Large intestine (tissue), 3 donors: ENCODE measurements around the gene CHD2. TPM values are rescaled to one million over a fixed set of nuclear protein-coding genes. Genes with fewer than 3 reads are reported as not detected.

ENCODE experiments used
- DNase-seq, 2 donors: peaks; one replicate each; pipeline versions ENCODE4 v3.0.0 to v3.0.0-alpha.2; 2013
- H3K27ac ChIP-seq: one replicate; pipeline ENCODE4 v1.5.1; 2013; ENCODE audit warnings: low read length
- H3K27me3 ChIP-seq: 2 replicates; pipeline ENCODE4 v1.6.1; 2013; ENCODE audit warnings: low read length; ENCODE audit not compliant: control insufficient read depth, insufficient read depth
- H3K36me3 ChIP-seq: 2 replicates; pipeline ENCODE4 v1.6.1; 2013; ENCODE audit warnings: low read length; ENCODE audit not compliant: control insufficient read depth, insufficient read depth
- H3K4me1 ChIP-seq: one replicate; pipeline ENCODE4 v1.6.1; 2013; ENCODE audit warnings: low read length; ENCODE audit not compliant: control insufficient read depth, insufficient read depth
- H3K4me3 ChIP-seq: one replicate; pipeline ENCODE4 v1.5.1; 2013; ENCODE audit warnings: low read length
- H3K9me3 ChIP-seq: one replicate; pipeline ENCODE4 v1.6.1; 2013; ENCODE audit warnings: mild to moderate bottlenecking, low read depth, low read length, moderate library complexity; ENCODE audit not compliant: control insufficient read depth
- WGBS: methylation state at CpG from one replicate; pipeline ENCODE4 v1.1.5; 2013; ENCODE audit warnings: low lambda C conversion rate; ENCODE audit not compliant: insufficient coverage; 5-methylcytosine and 5-hydroxymethylcytosine counted together
- polyA plus RNA-seq: library from polyadenylated mRNA; unstranded; fragments of 120-200 nt; gene quantifications from one replicate; pipeline ENCODE4 v1.2.1, GENCODE V29; 2013

Gene CHD2
- polyA plus RNA-seq, 1 donor, result 75.7 TPM

DNA sequence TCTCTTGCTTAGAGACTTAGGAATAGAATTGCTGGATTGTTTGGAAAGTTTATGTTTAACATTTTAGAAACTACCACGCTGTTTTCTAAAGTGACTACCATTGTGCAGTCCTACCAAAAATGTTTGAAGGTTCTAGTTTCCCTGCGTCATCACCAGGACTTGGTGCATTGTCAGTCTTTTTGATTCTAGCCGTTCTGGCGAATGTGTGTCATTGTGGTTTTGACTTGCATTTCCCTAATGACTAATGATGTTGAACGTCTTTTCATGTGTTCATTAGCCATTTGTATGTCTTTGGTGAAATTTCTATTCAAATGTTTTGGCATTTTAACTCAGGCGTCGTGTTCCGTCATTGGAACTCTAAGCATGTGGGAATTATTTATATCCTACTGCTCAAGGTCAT lies 58.0 kb downstream of the CHD2 start:
- no peak for DNase-seq
- no peak overlapping the region for H3K27ac ChIP-seq
- no peaks in the 10 kb centered on the region for H3K9me3 ChIP-seq
- 93% methylated on average over 3 of the region's 8 CpGs for WGBS
- H3K4me3 ChIP-seq, result no peak overlapping the region
- H3K36me3 ChIP-seq, result peaks cover 72% of the 10 kb centered on the region
- no peaks in the 10 kb centered on the region for H3K27me3 ChIP-seq
- no peaks in the 10 kb centered on the region for H3K4me1 ChIP-seq

DNA sequence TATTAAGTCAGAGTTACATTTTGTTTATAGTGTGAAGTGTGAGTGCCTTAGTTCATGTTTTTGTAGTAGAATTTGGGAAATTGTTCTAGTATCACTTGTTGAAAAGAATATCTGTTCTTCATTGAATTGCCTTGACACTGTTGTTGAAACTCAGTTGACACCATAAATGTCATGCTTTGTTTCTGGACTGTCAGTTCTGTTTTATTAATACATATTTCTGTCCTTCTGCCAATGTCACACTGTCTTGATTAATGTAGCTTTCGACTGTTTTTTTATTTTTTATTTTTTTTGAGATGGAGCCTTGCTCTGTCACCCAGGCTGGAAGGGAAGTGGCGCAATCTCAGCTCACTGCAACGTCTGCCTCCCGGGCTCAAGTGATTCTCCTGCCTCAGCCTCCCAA lies 59.1 kb downstream of the CHD2 start:
- Histone ChIP-seq H3K9me3 (no peaks in the 10 kb centered on the region), H3K27me3 (no peaks in the 10 kb centered on the region), H3K36me3 (peaks cover 71% of the 10 kb centered on the region), H3K27ac (no peak overlapping the region), H3K4me3 (no peak overlapping the region), H3K4me1 (no peaks in the 10 kb centered on the region)
- no CpG with 5 or more reads among the region's 4 CpGs for WGBS
- no peak for DNase-seq

DNA sequence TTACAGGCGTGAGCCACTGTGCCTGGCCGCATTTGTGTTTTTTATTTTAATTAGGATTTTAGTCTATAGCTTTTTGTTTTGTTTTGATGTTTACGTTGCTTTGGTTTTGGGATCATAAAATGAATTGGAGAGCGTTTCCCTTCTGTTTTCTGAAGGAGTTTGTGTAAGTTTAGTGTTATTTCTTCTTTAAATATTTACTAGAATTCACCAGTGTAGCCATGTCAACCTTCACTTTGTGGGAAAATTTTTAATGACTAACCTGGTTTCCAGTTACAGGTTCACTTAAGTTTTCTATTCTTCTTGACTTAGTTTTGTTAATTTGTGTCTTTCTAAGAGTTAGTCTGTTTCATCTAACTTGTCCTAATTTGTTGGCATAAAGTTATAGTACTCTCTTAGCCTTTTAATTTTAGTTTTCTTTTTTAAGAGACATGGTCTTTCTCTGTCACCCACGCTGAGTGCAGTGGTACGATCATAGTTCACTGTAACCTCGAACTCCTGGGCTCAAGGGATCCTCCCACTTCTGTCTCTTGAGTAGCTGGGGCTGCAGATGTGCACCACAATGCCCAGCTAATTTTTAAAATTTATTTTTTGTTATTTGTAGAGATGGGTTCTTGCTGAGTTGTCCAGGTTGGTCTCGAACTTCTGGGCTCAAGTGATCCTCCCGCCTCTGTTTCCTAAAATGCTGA lies 61.0 kb downstream of the CHD2 start:
- DNase-seq, result no peak
- Histone ChIP-seq H3K27ac (no peak overlapping the region), H3K4me1 (no peaks in the 10 kb centered on the region), H3K36me3 (peaks cover 60% of the 10 kb centered on the region), H3K27me3 (no peaks in the 10 kb centered on the region), H3K4me3 (no peak overlapping the region), H3K9me3 (no peaks in the 10 kb centered on the region)
- WGBS, result 100% methylated on average over 1 of the region's 9 CpGs

DNA sequence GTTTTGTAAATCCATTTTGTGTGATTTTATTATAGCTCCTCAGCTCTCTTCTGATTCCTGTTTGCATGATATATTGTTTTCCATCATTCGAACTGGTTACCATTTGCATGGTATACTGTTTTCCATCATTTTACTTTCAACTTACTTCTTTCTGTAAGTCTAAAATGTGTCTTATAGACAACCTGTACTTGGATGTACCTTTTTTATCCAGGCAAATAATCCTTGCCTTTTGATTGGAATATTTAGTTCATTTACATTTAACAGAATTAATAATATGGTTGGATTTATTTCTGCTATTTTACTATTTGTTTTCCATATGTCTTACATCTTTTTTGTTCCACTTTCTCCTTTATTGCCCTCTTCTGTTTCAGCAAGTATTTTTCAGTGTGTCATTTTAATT lies 62.8 kb downstream of the CHD2 start:
- Histone ChIP-seq H3K4me1 (no peaks in the 10 kb centered on the region), H3K9me3 (no peaks in the 10 kb centered on the region), H3K27me3 (no peaks in the 10 kb centered on the region), H3K27ac (no peak overlapping the region), H3K36me3 (peaks cover 60% of the 10 kb centered on the region), H3K4me3 (no peak overlapping the region)
- no peak for DNase-seq
- WGBS, result 100% methylated on average over 1 of the region's 1 CpG

DNA sequence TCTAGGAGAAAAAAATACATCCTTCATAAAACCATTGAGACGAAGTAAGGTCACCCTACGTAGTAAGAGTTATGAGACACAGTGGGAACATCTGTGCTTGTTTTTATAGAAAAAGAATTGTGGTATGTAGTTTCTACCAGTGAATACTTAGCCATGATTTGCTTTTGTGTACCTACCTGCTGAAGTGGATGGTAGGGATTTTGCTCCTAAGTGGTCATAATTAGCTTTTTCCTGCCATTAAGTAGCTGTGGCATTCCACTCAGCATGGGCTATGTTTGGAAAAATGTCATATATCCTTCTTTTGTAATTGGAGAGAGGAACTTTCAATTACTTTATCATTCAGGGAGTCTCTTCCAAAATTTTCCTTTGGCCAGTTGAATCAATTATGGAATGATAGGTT lies 63.7 kb downstream of the CHD2 start:
- Histone ChIP-seq H3K4me1 (no peaks in the 10 kb centered on the region), H3K4me3 (no peak overlapping the region), H3K27ac (no peak overlapping the region), H3K36me3 (peaks cover 65% of the 10 kb centered on the region), H3K9me3 (no peaks in the 10 kb centered on the region), H3K27me3 (no peaks in the 10 kb centered on the region)
- no peak for DNase-seq
- no CpG with 5 or more reads among the region's 2 CpGs for WGBS

DNA sequence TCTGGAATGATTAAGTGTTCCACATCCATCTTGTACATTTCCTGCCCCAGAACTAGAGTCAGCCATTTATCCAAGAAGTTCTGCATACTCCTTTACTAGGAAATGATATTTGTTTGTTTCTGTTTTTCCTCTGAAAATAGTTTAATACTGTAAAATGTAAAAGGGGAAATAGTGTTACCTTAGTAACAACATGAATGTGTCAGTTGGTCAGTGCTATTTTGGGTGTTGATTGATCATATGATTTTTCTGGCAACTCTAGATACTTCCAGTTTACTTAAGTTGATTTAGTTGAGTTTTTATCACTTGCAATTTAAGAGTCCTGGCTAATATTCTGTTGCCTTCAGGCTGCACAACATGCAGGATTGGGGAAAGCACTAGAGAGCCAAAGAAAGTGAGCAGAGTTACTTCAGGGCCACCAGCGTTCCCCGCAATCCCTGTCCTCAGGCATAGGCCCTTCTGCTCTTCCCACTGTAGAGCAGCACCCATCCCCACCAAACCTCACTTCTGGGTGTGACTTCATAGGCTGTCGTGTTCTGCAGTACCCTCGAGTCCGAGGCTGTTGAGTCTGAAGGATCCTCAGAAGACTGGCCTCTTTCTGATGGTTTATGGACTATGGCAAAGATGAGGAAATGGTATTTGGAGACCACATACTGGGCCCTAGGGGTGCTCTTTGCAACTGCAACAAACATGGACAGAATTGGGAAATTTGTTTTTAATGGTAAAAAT lies 69.0 kb downstream of the CHD2 start:
- no peak overlapping the region for H3K4me3 ChIP-seq
- H3K27me3 ChIP-seq, result no peaks in the 10 kb centered on the region
- H3K9me3 ChIP-seq, result no peaks in the 10 kb centered on the region
- H3K27ac ChIP-seq, result no peak overlapping the region
- DNase-seq, result no peak
- H3K4me1 ChIP-seq, result no peaks in the 10 kb centered on the region
- no CpG with 5 or more reads among the region's 5 CpGs for WGBS
- H3K36me3 ChIP-seq, result peaks cover 69% of the 10 kb centered on the region

DNA sequence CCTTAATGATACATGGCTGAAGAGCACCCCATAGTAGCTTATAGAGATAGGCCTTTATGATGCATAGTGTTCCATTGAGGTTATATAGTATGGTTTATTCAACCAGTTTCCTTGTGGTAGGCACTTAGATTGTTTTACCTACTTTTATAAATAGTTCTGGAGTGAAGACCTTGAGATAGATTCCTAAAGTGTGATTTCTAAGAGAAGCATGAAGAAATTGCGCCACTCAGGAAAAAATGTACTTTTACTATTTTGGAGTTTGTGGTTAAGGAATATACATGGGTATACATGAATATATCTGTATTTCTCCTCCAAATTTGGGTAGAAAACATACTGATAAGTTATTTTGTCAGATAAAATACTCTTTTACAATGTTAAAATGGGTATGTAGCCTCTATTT lies 70.5 kb downstream of the CHD2 start:
- no peak overlapping the region for H3K27ac ChIP-seq
- H3K4me3 ChIP-seq, result no peak overlapping the region
- no peak for DNase-seq
- 100% methylated on average over 1 of the region's 1 CpG for WGBS
- peaks cover 77% of the 10 kb centered on the region for H3K36me3 ChIP-seq
- no peaks in the 10 kb centered on the region for H3K4me1 ChIP-seq
- H3K27me3 ChIP-seq, result no peaks in the 10 kb centered on the region
- no peaks in the 10 kb centered on the region for H3K9me3 ChIP-seq

DNA sequence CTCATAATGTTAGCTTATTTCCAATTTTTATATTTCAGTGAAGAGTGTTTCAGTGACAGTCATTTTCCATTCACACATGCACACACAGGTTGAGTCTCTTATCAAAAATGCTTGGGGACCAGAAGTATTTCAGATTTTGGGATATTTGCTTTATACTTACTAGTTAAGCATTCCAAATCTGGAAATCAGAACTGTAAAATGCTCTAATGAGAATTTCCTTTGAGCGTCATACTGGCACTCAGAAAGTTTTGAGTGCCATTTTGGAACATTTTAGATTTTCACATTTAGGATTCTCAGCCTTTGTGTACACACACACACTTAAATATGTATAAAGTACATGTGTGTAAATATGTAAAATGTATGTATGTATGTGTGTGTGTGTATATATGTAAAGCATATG lies 71.0 kb downstream of the CHD2 start:
- 100% methylated on average over 1 of the region's 1 CpG for WGBS
- Histone ChIP-seq H3K4me1 (no peaks in the 10 kb centered on the region), H3K27me3 (no peaks in the 10 kb centered on the region), H3K27ac (no peak overlapping the region), H3K36me3 (peaks cover 79% of the 10 kb centered on the region), H3K9me3 (no peaks in the 10 kb centered on the region), H3K4me3 (no peak overlapping the region)
- no peak for DNase-seq

DNA sequence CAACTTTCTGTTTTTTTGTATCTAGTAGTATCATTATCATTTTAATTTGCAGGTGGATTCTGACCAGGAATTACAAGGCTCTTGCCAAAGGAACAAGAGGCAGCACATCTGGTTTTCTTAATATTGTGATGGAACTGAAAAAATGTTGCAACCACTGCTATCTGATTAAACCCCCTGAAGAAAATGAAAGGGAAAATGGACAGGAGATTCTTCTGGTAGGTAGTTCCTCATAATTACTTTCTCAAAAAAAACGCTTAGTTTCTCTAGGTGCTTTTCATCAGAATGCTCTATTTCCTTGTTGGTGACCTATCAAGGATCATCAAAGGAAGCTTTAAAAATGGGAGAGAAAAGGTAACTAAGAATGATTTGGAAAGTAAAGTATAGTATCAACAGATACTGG lies 71.6 kb downstream of the CHD2 start:
- WGBS, result no CpG with 5 or more reads among the region's 1 CpG

DNA sequence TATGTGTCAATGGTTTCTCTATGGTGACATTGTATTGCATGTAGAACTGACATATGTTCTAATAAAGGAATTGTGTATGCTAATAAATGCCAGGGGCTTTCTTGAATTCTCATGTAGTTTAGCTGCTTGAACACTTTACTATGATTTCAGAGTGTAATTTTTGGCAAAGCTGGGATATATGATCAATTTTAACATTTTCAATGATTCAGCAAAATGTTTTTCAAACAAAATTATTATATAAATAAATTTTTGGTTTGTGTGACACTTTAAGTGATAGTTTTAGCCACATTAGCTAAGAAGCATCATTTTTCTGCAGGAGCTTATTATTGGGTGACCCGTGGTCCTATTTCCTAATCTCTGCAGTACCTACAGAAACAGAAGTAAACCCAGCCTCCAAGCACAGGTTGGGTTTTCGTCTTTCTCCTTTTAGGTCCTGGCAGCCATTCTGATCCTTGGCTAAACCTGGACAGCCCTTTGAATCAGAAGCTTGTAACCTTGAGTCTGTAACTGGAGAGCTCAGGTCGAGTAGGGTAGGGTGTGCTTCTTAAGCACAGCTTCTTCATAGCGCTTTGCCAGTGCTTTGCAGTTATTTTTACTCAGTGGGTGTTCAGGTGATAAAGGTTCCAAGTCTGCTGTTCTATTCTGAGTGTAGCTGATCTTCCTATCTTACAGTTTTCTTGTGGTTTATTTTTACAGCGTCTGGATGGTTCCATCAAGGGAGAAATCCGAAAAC lies 74.2 kb downstream of the CHD2 start:
- no peak overlapping the region for H3K4me3 ChIP-seq
- no CpG with 5 or more reads among the region's 6 CpGs for WGBS
- H3K27ac ChIP-seq, result no peak overlapping the region
- DNase-seq, result no peak
- no peaks in the 10 kb centered on the region for H3K4me1 ChIP-seq
- no peaks in the 10 kb centered on the region for H3K27me3 ChIP-seq
- H3K36me3 ChIP-seq, result peaks cover 74% of the 10 kb centered on the region
- no peaks in the 10 kb centered on the region for H3K9me3 ChIP-seq

More for the DNA sequence above, 71.6 kb downstream of the CHD2 start:
- H3K4me3 ChIP-seq, result no peak overlapping the region
- no peak for DNase-seq
- no peaks in the 10 kb centered on the region for H3K27me3 ChIP-seq
- no peaks in the 10 kb centered on the region for H3K4me1 ChIP-seq
- H3K9me3 ChIP-seq, result no peaks in the 10 kb centered on the region
- no peak overlapping the region for H3K27ac ChIP-seq
- peaks cover 80% of the 10 kb centered on the region for H3K36me3 ChIP-seq
